ENCODE data around the gene TRABD2B.

TRABD2B gene

GRCh38 chr1:47976728-47977127 lies 20.5 kb downstream of the TRABD2B start:
- TF ChIP-seq FOXP2 (optimal IDR thresholded peaks at IDR 0.05; ENCODE audit: borderline replicate concordance, extremely low read depth, extremely low read length, insufficient read depth): no peak
- TF ChIP-seq REST (IDR thresholded peaks at IDR 0.05; ENCODE audit: insufficient read depth in 1 of 2, low read depth in 2 of 2, low read length in 2 of 2): no peak
- TF ChIP-seq SIN3A (IDR thresholded peaks at IDR 0.05; ENCODE audit: borderline replicate concordance, insufficient read depth, low read length): no peak
- no peak for TF ChIP-seq POLR2AphosphoS5 (IDR thresholded peaks at IDR 0.05; ENCODE audit: low read depth, low read length)
- TF ChIP-seq TAF1 (IDR thresholded peaks at IDR 0.05; ENCODE audit: borderline replicate concordance, insufficient read depth, low read length): no peak

GRCh38 chr1:47976267-47976666 lies 20.9 kb downstream of the TRABD2B start:
- no peak for TF ChIP-seq FOXP2 (optimal IDR thresholded peaks at IDR 0.05; ENCODE audit: borderline replicate concordance, extremely low read depth, extremely low read length, insufficient read depth)
- TF ChIP-seq REST (IDR thresholded peaks at IDR 0.05; ENCODE audit: insufficient read depth in 1 of 2, low read depth in 2 of 2, low read length in 2 of 2): no peak
- TF ChIP-seq POLR2AphosphoS5 (IDR thresholded peaks at IDR 0.05; ENCODE audit: low read depth, low read length): no peak
- no peak for TF ChIP-seq SIN3A (IDR thresholded peaks at IDR 0.05; ENCODE audit: borderline replicate concordance, insufficient read depth, low read length)
- TF ChIP-seq TAF1 (IDR thresholded peaks at IDR 0.05; ENCODE audit: borderline replicate concordance, insufficient read depth, low read length): no peak

- TF ChIP-seq POLR2AphosphoS5 (IDR thresholded peaks at IDR 0.05; ENCODE audit: low read depth, low read length): no peak
- no peak for TF ChIP-seq FOXP2 (optimal IDR thresholded peaks at IDR 0.05; ENCODE audit: borderline replicate concordance, extremely low read depth, extremely low read length, insufficient read depth)
- no peak for TF ChIP-seq TAF1 (IDR thresholded peaks at IDR 0.05; ENCODE audit: borderline replicate concordance, insufficient read depth, low read length)
- no peak for TF ChIP-seq REST (IDR thresholded peaks at IDR 0.05; ENCODE audit: insufficient read depth in 1 of 2, low read depth in 2 of 2, low read length in 2 of 2)
- TF ChIP-seq SIN3A (IDR thresholded peaks at IDR 0.05; ENCODE audit: borderline replicate concordance, insufficient read depth, low read length): no peak
Observed at GRCh38 chr1:47975302-47975921, 21.8 kb downstream of the TRABD2B start.

- TF ChIP-seq TAF1 (IDR thresholded peaks at IDR 0.05; ENCODE audit: borderline replicate concordance, insufficient read depth, low read length) (no peak), FOXP2 (optimal IDR thresholded peaks at IDR 0.05; ENCODE audit: borderline replicate concordance, extremely low read depth, extremely low read length, insufficient read depth) (no peak), SIN3A (IDR thresholded peaks at IDR 0.05; ENCODE audit: borderline replicate concordance, insufficient read depth, low read length) (no peak), POLR2AphosphoS5 (IDR thresholded peaks at IDR 0.05; ENCODE audit: low read depth, low read length) (no peak), REST (IDR thresholded peaks at IDR 0.05; ENCODE audit: insufficient read depth in 1 of 2, low read depth in 2 of 2, low read length in 2 of 2) (no peak)
Observed at GRCh38 chr1:47972864-47973432, 24.2 kb downstream of the TRABD2B start.

Measured in PFSK-1 (cell line).